Muscle layer of colon (tissue), 2 donors: ENCODE measurements around the gene TMEM247.

Source experiments
- H3K27ac ChIP-seq: one replicate; pipeline ENCODE4 v1.7.0; 2013; ENCODE audit warnings: low read depth, mild to moderate bottlenecking, low read length, moderate library complexity
- H3K27me3 ChIP-seq, 2 donors: one replicate each; pipeline ENCODE4 v1.7.0; 2013; ENCODE audit warnings: low read length in 2 of 2, mild to moderate bottlenecking in 2 of 2; ENCODE audit not compliant: insufficient read depth in 2 of 2, control insufficient read depth in 1 of 2
- H3K36me3 ChIP-seq: one replicate; pipeline ENCODE4 v1.7.0; 2013; ENCODE audit warnings: mild to moderate bottlenecking, low read length; ENCODE audit not compliant: insufficient read depth
- H3K4me1 ChIP-seq: one replicate; pipeline ENCODE4 v1.7.0; 2013; ENCODE audit warnings: mild to moderate bottlenecking, low read length; ENCODE audit not compliant: insufficient read depth
- H3K4me3 ChIP-seq, 2 donors: one replicate each; pipeline ENCODE4 v1.7.0; 2013; ENCODE audit warnings: low read length in 2 of 2, low read depth in 1 of 2, mild to moderate bottlenecking in 1 of 2, moderate library complexity in 1 of 2
- H3K9ac ChIP-seq: one replicate; pipeline ENCODE4 v1.7.0; 2013; ENCODE audit warnings: low read length
- H3K9me3 ChIP-seq: one replicate; pipeline ENCODE4 v1.7.0; 2013; ENCODE audit warnings: mild to moderate bottlenecking, low read length
- donor health status: abdominal sarcoma.
- donor health status: Adenocarcinoma of cecum.

TMEM247 gene

GRCh38 chr2:46504221-46504620 lies 24.9 kb downstream of the TMEM247 start:
- no peak overlapping the region for H3K9ac ChIP-seq
- no peaks in the 10 kb centered on the region for H3K9me3 ChIP-seq
- H3K27me3 ChIP-seq: no peaks in the 10 kb centered on the region
- H3K27ac ChIP-seq: no peak overlapping the region
- H3K4me3 ChIP-seq: no peak overlapping the region
- H3K36me3 ChIP-seq: no peaks in the 10 kb centered on the region
- no peaks in the 10 kb centered on the region for H3K4me1 ChIP-seq

DNA sequence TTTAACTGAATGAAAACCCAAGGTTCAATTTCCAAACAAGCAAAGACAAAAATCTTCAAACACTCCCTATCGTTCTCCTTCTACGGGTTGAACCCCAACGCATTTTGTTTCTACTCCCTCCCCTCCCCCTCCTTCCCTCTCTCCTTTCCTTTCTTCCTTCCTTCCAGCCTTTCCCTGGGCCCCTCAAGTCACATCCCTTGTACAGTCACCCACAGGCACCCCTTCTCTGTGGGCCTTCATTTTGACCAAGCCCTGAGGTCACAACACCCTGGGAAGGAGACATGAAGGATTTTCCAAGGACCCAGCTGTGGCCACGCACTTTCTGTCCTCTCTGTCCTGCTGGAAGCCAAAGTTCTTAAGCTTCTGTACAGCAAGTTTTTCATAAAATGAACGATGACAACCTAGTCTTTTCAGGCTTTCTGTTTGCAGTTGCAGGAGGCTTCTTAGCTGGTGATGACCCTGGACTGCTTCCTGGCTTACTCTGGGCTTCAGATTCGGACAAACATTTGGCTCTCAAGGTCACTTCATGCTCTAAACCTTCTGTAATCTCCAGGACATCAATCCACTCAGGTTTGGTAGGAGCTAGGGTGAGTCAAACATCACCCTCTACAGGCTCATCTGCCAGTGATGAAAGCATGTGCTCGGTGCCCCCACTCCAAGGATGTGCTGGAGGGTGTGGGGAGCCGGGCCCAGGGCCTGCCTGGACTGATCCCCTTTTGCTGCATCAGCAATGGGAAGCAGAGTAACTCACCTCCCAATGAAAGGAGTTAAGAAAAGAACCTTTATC lies 25.5 kb downstream of the TMEM247 start:
- no peak overlapping the region for H3K9ac ChIP-seq
- no peak overlapping the region for H3K27ac ChIP-seq
- H3K4me1 ChIP-seq: no peaks in the 10 kb centered on the region
- H3K27me3 ChIP-seq: no peaks in the 10 kb centered on the region
- H3K36me3 ChIP-seq: no peaks in the 10 kb centered on the region
- H3K9me3 ChIP-seq: no peaks in the 10 kb centered on the region
- no peak overlapping the region for H3K4me3 ChIP-seq

GRCh38 chr2:46505472-46505783 lies 26.1 kb downstream of the TMEM247 start:
- Histone ChIP-seq H3K9ac (no peak overlapping the region), H3K27me3 (no peaks in the 10 kb centered on the region), H3K9me3 (no peaks in the 10 kb centered on the region), H3K36me3 (no peaks in the 10 kb centered on the region), H3K4me3 (no peak overlapping the region), H3K4me1 (no peaks in the 10 kb centered on the region), H3K27ac (no peak overlapping the region)

DNA sequence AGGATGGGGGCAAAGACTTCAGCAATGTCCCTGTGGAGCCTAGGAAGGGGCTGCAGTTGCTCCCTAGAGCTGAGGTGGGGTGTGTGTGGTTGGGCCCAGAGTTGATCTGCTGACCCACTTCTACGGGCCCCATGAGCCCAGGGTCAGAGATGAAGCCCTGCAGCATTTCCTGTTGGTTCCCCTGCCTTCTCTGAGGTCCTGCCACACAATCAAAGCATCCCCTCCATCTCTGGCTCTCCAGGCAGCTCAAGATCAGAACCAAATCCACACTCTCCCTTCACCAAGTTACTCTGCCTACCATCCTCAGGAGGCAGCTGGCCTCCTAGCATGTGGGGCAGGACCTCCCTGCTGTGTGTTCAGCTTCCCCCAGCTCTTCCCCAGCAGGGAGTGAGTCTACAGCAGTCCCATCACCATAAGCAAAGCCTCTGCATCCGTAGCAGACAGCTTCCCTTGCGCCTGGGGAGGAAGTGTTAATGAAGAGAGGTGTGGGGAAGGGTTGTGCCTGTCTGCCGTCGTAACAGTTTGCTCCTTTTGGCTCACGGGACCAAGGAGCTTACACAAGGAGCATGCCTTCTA lies 26.9 kb downstream of the TMEM247 start:
- Histone ChIP-seq H3K4me3 (no peak overlapping the region), H3K9ac (no peak overlapping the region), H3K4me1 (no peaks in the 10 kb centered on the region), H3K27ac (no peak overlapping the region), H3K36me3 (no peaks in the 10 kb centered on the region), H3K9me3 (no peaks in the 10 kb centered on the region), H3K27me3 (no peaks in the 10 kb centered on the region)

DNA sequence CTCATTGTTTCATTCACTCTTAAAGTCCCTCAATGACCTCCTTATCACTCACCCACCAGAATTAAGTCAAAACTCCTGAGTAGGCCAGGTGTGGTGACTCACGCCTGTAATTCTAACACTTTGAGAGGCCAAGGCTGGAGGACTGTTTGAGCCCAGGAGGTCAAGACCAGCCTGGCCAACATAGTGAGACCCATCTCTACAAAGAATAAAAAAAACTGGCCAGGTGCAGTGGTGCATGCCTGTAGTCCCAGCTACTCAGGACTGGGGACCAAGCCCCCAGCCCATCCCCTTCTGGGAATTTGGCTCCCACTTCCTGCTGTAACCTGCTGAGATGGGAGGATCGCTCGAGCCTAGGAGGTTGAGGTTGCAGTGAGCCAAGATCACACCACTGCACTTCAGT lies 28.9 kb downstream of the TMEM247 start:
- Histone ChIP-seq H3K27me3 (no peaks in the 10 kb centered on the region), H3K9ac (no peak overlapping the region), H3K4me3 (no peak overlapping the region), H3K9me3 (no peaks in the 10 kb centered on the region), H3K27ac (no peak overlapping the region), H3K4me1 (no peaks in the 10 kb centered on the region), H3K36me3 (no peaks in the 10 kb centered on the region)

DNA sequence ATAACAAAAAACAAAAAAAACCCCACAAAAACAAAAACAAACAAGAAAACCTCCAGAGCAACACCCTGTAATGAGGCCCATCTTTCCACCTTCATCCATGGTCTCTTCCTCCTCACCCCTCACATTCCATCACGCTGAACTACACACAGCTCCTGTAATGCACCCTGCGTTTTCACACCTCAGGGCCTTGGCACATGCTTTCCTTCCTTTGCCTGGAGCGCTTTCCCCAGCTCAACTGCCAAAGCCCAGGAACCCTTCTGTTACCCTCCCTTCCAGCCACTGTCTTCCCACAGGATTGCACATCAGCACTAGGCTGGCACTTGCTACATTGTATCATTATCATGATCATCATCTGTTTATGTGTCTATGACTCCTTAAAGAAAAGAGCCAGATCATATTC lies 29.4 kb downstream of the TMEM247 start:
- Histone ChIP-seq H3K36me3 (no peaks in the 10 kb centered on the region), H3K27me3 (no peaks in the 10 kb centered on the region), H3K9ac (no peak overlapping the region), H3K4me3 (no peak overlapping the region), H3K9me3 (no peaks in the 10 kb centered on the region), H3K27ac (no peak overlapping the region), H3K4me1 (no peaks in the 10 kb centered on the region)

GRCh38 chr2:46509804-46510203 lies 30.4 kb downstream of the TMEM247 start:
- Histone ChIP-seq H3K27ac (no peak overlapping the region), H3K27me3 (no peaks in the 10 kb centered on the region), H3K36me3 (no peaks in the 10 kb centered on the region), H3K4me3 (no peak overlapping the region), H3K9ac (no peak overlapping the region), H3K9me3 (no peaks in the 10 kb centered on the region), H3K4me1 (no peaks in the 10 kb centered on the region)

DNA sequence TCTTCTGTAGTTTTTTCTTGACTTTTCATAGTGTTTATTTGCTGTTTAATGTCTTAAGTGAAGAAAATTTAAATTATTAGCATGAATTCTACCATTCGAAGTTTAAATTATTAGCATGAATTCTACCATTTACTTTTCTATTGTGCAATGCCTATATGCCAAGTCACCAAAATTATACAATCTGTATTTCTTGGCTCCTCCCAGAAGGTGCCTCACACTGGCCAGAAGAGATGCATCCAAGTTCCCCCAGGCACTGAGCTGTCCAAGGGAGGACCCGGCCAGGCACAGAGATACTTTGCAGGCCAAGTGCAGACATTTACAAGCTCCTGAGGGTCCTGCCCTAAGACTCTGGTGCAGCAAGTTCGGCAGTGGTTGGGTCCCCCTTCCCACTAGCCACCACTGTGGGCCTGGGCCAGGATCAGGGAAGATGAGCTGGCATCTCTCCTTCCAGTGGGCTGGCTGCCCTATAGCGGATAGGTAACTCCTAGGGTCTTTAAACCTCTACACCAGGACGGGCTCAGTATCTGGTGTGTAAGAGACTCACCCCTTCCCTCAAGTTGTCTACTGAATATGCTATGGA lies 31.3 kb downstream of the TMEM247 start:
- H3K4me1 ChIP-seq: no peaks in the 10 kb centered on the region

GRCh38 chr2:46512185-46512584 lies 32.8 kb downstream of the TMEM247 start:
- Histone ChIP-seq H3K9ac (no peak overlapping the region), H3K9me3 (no peaks in the 10 kb centered on the region), H3K36me3 (no peaks in the 10 kb centered on the region), H3K27ac (no peak overlapping the region), H3K4me3 (no peak overlapping the region), H3K4me1 (no peaks in the 10 kb centered on the region), H3K27me3 (no peaks in the 10 kb centered on the region)

More for the DNA sequence above, 31.3 kb downstream of the TMEM247 start:
- Histone ChIP-seq H3K4me3 (no peak overlapping the region), H3K27ac (no peak overlapping the region), H3K36me3 (no peaks in the 10 kb centered on the region), H3K9me3 (no peaks in the 10 kb centered on the region), H3K9ac (no peak overlapping the region), H3K27me3 (no peaks in the 10 kb centered on the region)

DNA sequence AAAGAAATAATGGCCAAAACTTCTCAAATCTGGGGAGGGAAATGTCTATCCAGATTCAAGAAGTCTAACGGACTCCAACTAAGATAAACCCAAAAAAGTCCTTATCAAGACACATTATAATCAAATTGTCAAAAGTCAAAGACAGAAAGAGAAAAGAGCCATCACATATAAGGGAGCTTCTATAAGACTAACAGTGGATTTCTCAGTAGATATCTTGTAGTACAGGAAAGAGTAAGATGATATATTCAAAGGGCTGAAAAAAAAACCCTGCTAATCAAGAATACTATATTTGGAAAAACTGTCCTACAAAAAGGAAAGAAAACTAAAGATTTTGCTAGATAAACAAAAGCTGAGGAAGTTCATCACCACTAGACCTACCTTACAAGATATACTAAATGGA lies 35.4 kb downstream of the TMEM247 start:
- Histone ChIP-seq H3K4me3 (no peak overlapping the region), H3K9ac (no peak overlapping the region), H3K9me3 (no peaks in the 10 kb centered on the region), H3K27ac (no peak overlapping the region), H3K36me3 (no peaks in the 10 kb centered on the region), H3K4me1 (no peaks in the 10 kb centered on the region), H3K27me3 (no peaks in the 10 kb centered on the region)

DNA sequence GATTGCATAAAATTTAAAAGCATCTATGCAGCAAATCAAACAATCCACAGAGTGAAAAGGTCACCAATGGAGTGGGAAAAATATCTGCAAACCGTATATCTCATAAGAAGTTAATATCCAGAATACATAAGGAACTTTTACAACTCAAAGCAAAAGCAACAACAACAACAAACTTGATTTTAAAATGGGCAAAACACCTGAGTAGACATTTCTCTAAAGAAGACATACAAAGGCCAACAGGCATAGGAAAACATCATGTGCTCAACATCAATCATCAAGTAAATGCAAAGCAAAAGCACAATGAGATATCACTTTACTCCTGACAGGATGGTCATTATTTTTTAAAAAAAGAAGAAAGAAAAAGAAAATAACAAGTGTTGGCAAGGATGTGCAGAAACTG lies 38.1 kb downstream of the TMEM247 start:
- Histone ChIP-seq H3K36me3 (no peaks in the 10 kb centered on the region), H3K4me3 (no peak overlapping the region), H3K27ac (no peak overlapping the region), H3K27me3 (no peaks in the 10 kb centered on the region), H3K9me3 (no peaks in the 10 kb centered on the region), H3K9ac (no peak overlapping the region), H3K4me1 (peaks cover 7% of the 10 kb centered on the region)

DNA sequence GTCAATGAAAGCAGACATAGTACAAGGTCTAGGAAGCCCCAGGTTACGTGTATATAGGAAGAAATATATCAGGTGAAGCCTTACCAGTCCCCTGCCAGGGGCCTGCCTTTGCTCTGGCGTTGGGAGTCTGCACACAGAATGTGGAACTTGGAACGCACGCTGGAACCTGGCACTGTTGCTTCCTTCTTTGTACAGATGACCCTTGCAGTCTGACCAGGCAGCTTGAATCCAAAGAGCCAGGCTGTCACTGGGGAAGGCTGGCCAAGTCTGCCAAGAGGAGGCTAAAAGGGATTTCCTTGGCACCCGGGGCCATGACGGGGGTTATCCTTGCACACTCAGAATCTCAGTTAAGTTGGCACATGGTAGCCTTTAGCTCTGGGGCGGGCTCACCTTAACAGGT lies 39.5 kb downstream of the TMEM247 start:
- H3K27ac ChIP-seq: no peak overlapping the region
- H3K9me3 ChIP-seq: no peaks in the 10 kb centered on the region
- peaks cover 7% of the 10 kb centered on the region for H3K4me1 ChIP-seq
- H3K36me3 ChIP-seq: no peaks in the 10 kb centered on the region
- H3K27me3 ChIP-seq: no peaks in the 10 kb centered on the region
- H3K9ac ChIP-seq: no peak overlapping the region
- H3K4me3 ChIP-seq: no peak overlapping the region
